SU-DHL-6 (cell line): ENCODE results near the gene GOLGB1.
A peak's percentile ranks its signal among the peaks of the same experiment; 100 is the strongest.

ENCODE experiments used
- H2AFZ ChIP-seq: fragments of 200-600 bp; sonication (generic); 2 replicates; pipeline ENCODE4 v1.6.1; 2014; ENCODE audit warnings: low read depth, mild to moderate bottlenecking, moderate library complexity, mixed read lengths, antibody characterized with exemption, low read length; ENCODE audit not compliant: severe bottlenecking
- H3F3A ChIP-seq: fragments of 200-600 bp; shearing (Covaris generic); 2 replicates; pipeline ENCODE4 v1.6.0; 2016; ENCODE audit warnings: antibody characterized with exemption, mild to moderate bottlenecking; ENCODE audit not compliant: insufficient read depth
- H3K27ac ChIP-seq: fragments of 200-600 bp; sonication (generic); 2 replicates; pipeline ENCODE4 v1.5.1; 2016; ENCODE audit warnings: low read depth, mild to moderate bottlenecking, low read length, moderate library complexity, mixed read lengths
- H3K27me3 ChIP-seq: fragments of 200-600 bp; sonication (generic), shearing (Covaris generic); 2 replicates; pipeline ENCODE4 v1.6.0; 2014; ENCODE audit warnings: mild to moderate bottlenecking, low read length
- H3K36me3 ChIP-seq: fragments of 200-600 bp; sonication (generic); 2 replicates; pipeline ENCODE4 v1.6.1; 2014; ENCODE audit warnings: mild to moderate bottlenecking, low read length, mixed read lengths
- H3K4me2 ChIP-seq: fragments of 300-600, 200-600 bp; shearing (Covaris generic), sonication (generic); 2 replicates; pipeline ENCODE4 v1.6.0; 2014; ENCODE audit warnings: low read length, low read depth, mild to moderate bottlenecking; ENCODE audit not compliant: poor library complexity, severe bottlenecking
- H3K4me3 ChIP-seq: fragments of 200-600 bp; sonication (generic); 2 replicates; pipeline ENCODE4 v1.5.1; 2014; ENCODE audit warnings: antibody characterized with exemption, low read length, mild to moderate bottlenecking, mixed read lengths; ENCODE audit not compliant: insufficient read depth, poor library complexity, severe bottlenecking
- H3K79me2 ChIP-seq: fragments of 200-600 bp; sonication (generic); 2 replicates; pipeline ENCODE4 v1.6.1; 2014; ENCODE audit warnings: mild to moderate bottlenecking, low read length, moderate library complexity; ENCODE audit not compliant: insufficient read depth
- H3K9ac ChIP-seq: fragments of 200-600 bp; sonication (generic); 2 replicates; pipeline ENCODE4 v1.7.0; 2014; ENCODE audit warnings: mild to moderate bottlenecking, low read length
- H3K9me2 ChIP-seq: fragments of 200-600 bp; sonication (generic); replicated peaks from 2 replicates; pipeline ENCODE4 v1.6.1; 2014; ENCODE audit warnings: low read length; ENCODE audit not compliant: insufficient read depth
- H3K9me3 ChIP-seq: fragments of 200-600 bp; sonication (generic); 2 replicates; pipeline ENCODE4 v1.6.1; 2014; ENCODE audit warnings: low read length, mixed read lengths; ENCODE audit not compliant: insufficient read depth
- H4K20me1 ChIP-seq: fragments of 200-600 bp; sonication (generic); 2 replicates; pipeline ENCODE4 v1.6.1; 2014; ENCODE audit warnings: low read depth, mild to moderate bottlenecking, antibody characterized with exemption, low read length, moderate library complexity, mixed read lengths
- EZH2phosphoT487 ChIP-seq: fragments of 200-600 bp; sonication (generic), shearing (Covaris generic); conservative IDR thresholded peaks from 2 replicates; pipeline ENCODE4 v1.6.1; 2018; ENCODE audit warnings: mild to moderate bottlenecking, antibody characterized with exemption, low read length, moderate library complexity, mixed read lengths
- TF ChIP-seq, protein P1 (sequence below): fragments of 200-600 bp; sonication (generic); IDR thresholded peaks from one replicate; pipeline ENCODE4 v1.5.1; 2017; ENCODE audit warnings: antibody characterized with exemption, mild to moderate bottlenecking, low read length, moderate library complexity; ENCODE audit not compliant: insufficient read depth, poor library complexity, severe bottlenecking

GOLGB1 gene

DNA sequence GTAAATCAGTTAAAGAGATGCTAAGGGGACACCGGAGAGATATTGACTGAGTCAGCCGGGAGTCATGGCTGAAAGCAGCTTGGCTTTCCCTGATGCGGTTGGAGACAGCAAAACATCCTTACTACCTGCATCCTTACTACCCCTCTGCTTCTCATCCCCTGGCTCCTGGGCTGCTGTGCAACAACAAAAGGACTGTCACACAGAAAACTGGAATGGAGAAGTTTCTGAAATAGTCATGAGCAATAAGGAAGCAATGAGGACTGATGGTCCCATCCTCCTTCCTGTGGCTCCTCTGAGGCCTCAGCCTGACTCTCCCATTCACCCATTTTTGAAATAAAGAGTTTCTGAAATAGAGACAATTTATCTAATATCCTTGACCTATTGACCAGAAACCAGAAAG is 90.0 kb downstream of the GOLGB1 start:
- H3K9ac ChIP-seq = peak overlapping the region; percentile 61
- H3K9me3 ChIP-seq = no peaks in the 10 kb centered on the region
- no peaks in the 10 kb centered on the region for H3F3A ChIP-seq
- peaks cover 8% of the 10 kb centered on the region for H3K36me3 ChIP-seq
- peak overlapping the region; percentile 83 for H3K4me2 ChIP-seq
- no peak overlapping the region for H2AFZ ChIP-seq
- no peaks in the 10 kb centered on the region for H3K9me2 ChIP-seq
- no peaks in the 10 kb centered on the region for H4K20me1 ChIP-seq
- peak overlapping the region; percentile 65 for H3K4me3 ChIP-seq
- peaks cover 28% of the 10 kb centered on the region for H3K79me2 ChIP-seq
- H3K27ac ChIP-seq = peak overlapping the region; percentile 77
- H3K27me3 ChIP-seq = no peaks in the 10 kb centered on the region
- TF ChIP-seq, protein P1, sequence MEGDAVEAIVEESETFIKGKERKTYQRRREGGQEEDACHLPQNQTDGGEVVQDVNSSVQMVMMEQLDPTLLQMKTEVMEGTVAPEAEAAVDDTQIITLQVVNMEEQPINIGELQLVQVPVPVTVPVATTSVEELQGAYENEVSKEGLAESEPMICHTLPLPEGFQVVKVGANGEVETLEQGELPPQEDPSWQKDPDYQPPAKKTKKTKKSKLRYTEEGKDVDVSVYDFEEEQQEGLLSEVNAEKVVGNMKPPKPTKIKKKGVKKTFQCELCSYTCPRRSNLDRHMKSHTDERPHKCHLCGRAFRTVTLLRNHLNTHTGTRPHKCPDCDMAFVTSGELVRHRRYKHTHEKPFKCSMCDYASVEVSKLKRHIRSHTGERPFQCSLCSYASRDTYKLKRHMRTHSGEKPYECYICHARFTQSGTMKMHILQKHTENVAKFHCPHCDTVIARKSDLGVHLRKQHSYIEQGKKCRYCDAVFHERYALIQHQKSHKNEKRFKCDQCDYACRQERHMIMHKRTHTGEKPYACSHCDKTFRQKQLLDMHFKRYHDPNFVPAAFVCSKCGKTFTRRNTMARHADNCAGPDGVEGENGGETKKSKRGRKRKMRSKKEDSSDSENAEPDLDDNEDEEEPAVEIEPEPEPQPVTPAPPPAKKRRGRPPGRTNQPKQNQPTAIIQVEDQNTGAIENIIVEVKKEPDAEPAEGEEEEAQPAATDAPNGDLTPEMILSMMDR = no peak
- no peak for TF ChIP-seq EZH2phosphoT487

DNA sequence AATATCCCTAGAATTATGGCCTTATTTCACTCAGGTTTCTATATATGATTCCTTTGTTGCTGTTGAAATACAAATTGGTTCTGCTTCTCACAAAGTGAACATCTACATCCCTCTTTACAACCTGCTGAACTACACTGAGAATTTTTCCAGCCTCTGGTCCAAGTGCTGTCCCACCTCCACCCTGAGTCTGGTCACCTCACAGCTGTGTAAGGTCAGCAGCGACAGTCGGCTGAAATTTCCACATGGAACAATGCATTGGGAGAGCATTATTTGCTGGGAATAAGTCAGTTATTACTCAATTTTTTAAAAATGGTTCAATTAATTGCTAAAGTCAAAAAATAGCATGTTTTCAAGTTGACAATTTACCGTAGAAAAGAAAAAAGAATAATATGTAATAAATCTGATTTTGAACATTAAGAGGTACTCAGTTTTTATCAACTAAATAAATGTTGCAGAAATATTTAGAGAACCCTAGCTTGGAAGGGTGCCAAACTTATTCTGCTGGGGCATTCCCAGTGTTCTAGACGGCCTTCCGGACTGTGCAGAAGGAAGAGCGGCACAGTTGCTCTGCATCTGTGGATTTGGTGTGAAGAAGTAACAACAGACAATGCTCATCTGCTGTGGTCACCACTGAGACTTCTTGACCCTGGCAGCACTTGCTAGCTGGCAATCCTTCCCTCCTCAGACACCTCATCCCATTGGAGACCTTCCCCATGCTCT is 90.7 kb downstream of the GOLGB1 start:
- peak overlapping the region; percentile 83 for H3K4me2 ChIP-seq
- peaks cover 14% of the 10 kb centered on the region for H3K36me3 ChIP-seq
- H2AFZ ChIP-seq = no peak overlapping the region
- H3K27ac ChIP-seq = peak overlapping the region; percentile 77; the same call in 1 of the 2 replicates
- no peaks in the 10 kb centered on the region for H4K20me1 ChIP-seq
- H3K79me2 ChIP-seq = peaks cover 28% of the 10 kb centered on the region
- H3K9me3 ChIP-seq = no peaks in the 10 kb centered on the region
- no peaks in the 10 kb centered on the region for H3K27me3 ChIP-seq
- H3K9me2 ChIP-seq = no peaks in the 10 kb centered on the region
- TF ChIP-seq, protein P1 = no peak
- no peak for TF ChIP-seq EZH2phosphoT487
- H3K4me3 ChIP-seq = peak overlapping the region; percentile 65
- H3K9ac ChIP-seq = peak overlapping the region; percentile 61
- no peaks in the 10 kb centered on the region for H3F3A ChIP-seq

DNA sequence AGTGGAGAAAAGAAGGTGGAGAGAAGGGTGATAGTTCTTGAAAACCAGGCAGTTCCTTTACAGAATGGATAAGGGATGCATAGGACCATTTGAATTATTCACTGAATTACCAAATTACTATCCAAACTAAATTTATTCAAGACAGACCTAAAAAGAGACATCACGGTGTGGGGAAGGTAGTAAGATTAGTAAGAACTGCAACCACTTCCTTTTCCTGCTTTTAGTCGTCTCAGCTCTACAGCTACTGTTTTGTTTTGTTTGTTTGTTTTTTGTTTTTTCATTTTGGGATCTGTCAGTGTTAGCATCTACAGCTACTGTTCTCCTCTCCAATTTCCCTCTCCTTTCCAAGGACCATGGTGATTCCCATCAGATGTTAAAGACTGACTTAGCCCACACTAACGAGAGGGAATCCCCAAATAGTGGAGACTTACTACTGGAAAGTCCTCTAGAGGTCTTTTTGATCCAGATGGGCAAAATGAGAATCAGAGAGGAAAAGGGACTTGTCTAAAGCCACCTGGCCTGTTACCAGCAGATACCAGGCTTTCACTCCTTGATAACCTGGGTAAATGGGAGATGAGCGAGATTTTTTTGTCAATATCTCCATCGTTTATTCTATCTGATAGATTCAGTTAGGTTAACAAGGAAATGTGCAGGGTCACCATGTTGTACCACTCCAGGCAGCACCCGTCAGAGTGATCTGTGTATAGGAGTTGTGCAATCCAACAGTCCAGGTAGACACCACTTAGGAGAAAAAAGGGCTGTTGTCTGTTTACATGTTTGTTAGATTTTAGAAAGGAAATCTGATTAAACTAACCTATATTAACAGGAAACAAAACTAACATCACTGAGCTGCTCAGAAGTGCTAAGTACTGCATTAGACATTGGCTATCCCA is 94.8 kb downstream of the GOLGB1 start:
- Histone ChIP-seq H3K27ac (peak overlapping the region; percentile 61), H3K36me3 (peaks cover 33% of the 10 kb centered on the region), H3K79me2 (peaks cover 36% of the 10 kb centered on the region), H3K4me2 (peak overlapping the region; percentile 55), H3K4me3 (peak overlapping the region; percentile 3), H3K27me3 (no peaks in the 10 kb centered on the region), H3K9me2 (no peaks in the 10 kb centered on the region), H4K20me1 (no peaks in the 10 kb centered on the region), H3K9me3 (no peaks in the 10 kb centered on the region), H3K9ac (no peak overlapping the region), H2AFZ (no peak overlapping the region), H3F3A (no peaks in the 10 kb centered on the region)
- TF ChIP-seq EZH2phosphoT487 = no peak
- TF ChIP-seq, protein P1 = no peak
